HK-2 (cell line): ENCODE measurements around the gene MUC4.
A peak's percentile ranks its signal among the peaks of the same experiment; 100 is the strongest.

ENCODE experiments used
- DNase-seq: peaks from one replicate; pipeline ENCODE4 v3.0.0-alpha.2; 2018; ENCODE audit not compliant: unreplicated experiment

MUC4 gene, protein sequence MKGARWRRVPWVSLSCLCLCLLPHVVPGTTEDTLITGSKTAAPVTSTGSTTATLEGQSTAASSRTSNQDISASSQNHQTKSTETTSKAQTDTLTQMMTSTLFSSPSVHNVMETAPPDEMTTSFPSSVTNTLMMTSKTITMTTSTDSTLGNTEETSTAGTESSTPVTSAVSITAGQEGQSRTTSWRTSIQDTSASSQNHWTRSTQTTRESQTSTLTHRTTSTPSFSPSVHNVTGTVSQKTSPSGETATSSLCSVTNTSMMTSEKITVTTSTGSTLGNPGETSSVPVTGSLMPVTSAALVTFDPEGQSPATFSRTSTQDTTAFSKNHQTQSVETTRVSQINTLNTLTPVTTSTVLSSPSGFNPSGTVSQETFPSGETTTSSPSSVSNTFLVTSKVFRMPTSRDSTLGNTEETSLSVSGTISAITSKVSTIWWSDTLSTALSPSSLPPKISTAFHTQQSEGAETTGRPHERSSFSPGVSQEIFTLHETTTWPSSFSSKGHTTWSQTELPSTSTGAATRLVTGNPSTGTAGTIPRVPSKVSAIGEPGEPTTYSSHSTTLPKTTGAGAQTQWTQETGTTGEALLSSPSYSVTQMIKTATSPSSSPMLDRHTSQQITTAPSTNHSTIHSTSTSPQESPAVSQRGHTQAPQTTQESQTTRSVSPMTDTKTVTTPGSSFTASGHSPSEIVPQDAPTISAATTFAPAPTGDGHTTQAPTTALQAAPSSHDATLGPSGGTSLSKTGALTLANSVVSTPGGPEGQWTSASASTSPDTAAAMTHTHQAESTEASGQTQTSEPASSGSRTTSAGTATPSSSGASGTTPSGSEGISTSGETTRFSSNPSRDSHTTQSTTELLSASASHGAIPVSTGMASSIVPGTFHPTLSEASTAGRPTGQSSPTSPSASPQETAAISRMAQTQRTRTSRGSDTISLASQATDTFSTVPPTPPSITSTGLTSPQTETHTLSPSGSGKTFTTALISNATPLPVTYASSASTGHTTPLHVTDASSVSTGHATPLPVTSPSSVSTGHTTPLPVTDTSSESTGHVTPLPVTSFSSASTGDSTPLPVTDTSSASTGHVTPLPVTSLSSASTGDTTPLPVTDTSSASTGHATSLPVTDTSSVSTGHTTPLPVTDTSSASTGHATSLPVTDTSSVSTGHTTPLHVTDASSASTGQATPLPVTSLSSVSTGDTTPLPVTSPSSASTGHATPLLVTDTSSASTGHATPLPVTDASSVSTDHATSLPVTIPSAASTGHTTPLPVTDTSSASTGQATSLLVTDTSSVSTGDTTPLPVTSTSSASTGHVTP (N-terminal part only)

DNA sequence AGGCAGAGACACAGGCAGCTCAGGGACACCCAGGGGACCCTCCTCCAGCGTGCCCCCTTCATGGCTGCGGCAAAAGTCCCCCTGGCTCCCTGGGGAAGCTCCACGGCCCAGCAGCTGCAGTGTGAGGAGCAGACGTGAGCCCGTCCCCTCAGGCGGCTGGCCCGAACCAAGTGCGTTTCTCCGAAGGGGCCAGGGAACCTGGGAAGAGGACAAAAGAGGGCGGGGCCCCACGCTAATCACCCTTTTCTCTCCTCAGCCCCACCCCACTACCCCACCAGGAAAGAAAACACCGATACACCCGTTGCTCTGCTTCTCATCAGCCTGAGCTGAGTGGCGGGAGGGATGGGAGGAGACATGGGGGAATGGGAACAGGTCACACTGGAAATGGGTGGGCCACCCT lies at the start of gene MUC4:
TSS of gene MUC4 (minus strand) at position 174 of the 400 bp plus-strand sequence. CDS start at position 62, 112 bp downstream.
- no peak for DNase-seq

DNA sequence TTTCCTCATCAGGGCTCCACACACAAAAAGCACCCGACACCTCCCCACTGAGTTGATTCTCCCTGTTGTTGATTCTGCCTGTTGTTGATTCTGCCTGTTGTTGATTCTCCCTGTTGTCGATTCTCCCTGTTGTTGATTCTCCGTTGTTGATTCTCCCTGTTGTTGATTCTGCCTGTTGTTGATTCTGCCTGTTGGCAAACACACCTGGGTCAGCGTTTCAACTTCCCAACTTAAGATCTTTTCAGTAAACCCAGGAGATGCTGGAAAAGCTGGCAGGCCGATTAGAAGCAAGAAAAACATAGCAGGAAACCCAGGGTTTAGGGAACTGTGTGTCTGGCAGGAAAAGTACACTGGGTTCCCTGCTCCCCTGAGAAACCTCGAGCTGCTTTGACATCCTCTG lies 48.7 kb upstream of the MUC4 start:
- no peak for DNase-seq

DNA sequence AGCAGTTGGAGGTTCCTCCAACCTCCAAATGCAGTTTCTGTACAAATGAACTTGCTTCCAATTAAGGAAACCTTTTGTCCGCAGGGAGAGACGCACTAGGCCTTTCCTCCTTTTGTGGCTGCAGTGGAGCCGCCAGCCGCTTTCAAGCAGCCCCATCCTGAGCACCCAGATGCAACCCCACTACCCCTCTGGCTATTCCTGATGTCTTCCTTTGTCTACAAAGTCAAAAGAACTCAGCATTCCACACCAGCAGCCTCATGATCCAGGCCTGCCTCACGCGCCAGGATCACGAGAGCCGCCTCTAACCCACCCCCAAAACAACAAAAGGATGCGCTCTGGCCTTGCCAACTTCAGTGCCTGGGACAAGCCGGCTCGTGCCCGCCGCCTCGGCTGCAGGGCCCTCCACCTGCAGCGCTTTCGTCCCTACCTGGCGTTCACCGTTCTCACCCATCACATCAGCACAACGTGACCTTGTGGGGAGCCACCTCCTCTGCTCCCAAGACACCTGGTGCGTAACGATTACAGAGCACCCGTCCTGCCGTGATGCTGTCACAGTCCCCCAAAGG lies 48.2 kb upstream of the MUC4 start:
- DNase-seq: no peak

DNA sequence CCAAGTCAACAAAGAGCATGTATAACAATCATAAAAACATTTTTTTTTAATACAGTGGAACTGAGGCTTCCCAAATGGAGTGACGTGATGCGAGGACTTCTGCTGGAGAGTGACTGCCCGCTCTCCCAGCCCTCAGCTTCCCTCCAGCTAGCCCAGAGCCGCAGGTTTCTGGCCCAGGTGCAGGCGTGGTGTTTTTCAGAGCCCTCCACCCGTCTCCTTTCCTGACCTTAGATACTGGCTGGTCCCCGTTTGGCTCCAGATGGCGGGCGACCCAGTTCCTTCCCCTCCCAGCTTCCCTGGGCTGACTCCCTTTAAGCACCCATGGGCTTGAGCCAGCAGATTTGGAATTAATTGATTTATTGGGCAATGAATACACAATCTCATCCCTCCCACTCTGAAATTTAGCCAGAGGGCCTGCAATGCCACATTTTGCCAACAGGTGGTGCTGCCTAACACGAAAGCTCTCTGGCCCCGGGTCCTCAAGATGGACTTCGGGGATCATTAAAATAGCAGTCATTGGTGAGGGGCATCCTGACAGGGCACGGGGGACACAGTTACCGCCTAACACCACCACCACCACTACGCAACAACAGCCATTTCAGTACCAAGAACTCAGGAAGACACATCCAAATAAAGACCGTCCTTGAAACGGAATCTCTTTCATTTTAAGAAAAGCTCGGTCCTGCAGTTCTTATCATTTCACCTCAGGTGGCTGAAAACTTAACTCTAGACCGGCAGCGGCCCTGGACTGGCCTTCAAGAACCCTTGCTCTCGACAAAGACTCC lies 47.5 kb upstream of the MUC4 start:
- peak; percentile 66 for DNase-seq

DNA sequence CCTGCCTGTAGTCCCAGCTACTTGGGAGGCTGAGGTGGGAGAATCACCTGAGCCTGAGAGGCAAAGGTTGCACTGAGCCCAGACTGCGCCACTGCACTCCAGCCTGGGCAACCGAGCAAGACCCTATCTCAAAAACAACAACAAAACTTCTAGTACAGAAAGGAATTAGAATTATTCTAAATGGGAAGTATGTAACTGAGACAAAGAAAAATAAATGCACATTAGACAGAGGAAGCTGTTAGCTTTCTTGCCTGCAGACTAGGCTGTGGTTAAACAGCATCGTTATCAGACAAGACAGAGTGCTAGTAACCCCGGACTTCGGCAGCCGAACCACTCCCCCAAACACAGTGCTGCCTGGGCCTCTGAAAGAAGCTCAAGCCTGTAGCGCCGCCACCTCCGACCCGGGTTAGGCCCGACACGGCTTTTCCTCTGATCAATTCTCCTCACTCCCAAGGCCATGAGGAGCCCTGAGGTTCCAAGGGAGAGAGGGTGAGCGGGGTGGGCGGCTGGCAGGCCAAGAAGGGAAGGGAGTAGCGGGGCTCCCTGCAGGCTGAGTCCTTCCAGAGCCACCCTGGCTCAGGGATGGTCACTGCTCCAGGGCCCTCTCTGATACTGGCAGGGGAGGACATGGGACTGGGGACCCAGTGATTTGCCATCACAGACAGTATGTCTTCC lies 44.8 kb upstream of the MUC4 start:
- no peak for DNase-seq

DNA sequence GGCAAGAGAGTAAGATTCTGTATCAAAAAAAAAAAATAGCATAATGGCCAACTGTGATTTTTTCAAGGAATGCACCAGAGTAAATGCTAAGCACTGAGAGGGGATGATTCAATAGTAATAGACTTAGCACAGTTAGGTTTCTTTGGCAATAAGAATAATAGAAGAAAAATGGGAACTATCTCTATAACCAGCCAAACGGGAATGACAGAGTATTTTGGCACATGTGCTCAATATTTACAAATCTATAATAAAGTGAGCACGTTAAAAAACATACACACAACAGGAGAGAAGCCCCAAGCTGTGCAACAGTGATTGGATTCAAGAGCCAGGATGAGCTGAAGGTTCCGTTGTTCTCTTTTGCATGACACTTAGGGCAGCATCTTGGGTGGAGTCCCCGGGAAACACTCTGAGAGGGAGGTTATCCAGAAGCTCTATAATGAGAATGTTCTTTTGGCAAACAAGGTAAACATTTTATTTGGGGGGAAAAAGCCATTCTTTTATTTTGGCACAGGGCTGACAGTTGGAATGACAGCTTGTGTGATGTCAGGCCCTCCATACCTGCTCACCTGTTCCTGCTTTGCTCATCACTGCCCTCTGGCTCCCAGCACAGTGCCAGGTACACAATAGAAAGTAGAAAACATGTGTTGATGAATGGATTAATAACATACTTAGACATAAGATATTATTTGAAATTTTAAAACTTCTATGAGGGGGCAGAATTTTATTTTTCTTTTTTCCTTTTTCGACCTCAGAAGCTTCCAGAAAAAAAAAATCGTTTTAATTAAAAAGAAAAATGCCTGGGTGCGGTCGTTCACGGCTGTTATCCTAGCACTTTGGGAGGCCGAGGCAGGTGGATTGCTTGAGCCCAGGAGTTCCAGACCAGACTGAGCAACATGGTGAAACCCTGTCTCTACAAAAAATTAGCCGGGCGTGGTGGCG lies 44.0 kb upstream of the MUC4 start:
- no peak for DNase-seq

DNA sequence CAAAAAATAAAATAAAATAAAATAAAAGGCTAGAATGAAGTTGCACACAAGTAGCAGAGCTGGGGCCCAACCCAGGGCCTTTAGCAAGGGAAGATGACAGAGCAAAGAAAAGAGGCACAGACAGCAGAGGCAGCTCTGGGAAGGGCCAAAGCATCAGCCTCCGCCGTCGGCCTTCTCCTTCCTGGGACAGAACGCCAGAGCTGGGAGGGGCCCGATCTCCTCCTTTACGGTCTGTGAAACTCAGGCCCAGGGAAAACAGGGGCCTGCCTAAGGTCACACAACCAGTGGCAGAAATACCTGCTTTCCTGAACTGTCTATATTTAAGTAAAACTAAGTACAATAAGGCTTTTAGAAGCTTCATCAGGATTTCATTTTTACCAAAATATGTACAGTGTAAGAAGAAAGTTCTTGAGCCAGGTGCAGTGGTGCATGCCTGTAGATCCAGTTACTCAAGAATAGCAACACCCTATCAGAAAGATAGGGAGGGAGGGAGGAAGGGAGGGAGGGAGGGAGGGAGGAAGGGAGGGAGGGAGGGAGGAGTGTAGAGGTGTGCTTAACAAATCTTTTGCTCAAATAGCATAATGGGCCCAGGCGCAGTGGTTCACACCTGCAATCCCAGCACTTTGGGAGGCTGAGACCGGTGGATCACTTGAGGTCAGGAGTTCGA lies 43.0 kb upstream of the MUC4 start:
- DNase-seq: no peak

DNA sequence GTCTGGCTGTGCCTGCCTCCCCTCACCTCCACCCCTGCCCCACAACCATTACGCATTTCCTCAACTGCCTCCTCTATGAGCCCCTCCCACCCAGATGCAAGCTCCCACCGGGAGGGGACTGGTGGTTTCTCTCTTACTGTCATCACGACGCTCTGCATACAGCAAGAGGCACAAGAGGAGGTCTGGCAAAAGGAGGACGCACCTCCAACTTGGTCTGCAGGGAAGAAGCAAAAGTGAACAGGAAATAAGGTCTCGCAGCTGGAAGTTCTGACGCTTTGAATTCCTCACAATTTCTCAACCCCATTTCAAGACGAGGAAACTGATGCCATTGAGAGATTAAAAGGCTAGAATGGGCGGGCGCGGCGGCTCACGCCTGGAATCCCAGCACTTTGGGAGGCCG lies 42.3 kb upstream of the MUC4 start:
- no peak for DNase-seq

DNA sequence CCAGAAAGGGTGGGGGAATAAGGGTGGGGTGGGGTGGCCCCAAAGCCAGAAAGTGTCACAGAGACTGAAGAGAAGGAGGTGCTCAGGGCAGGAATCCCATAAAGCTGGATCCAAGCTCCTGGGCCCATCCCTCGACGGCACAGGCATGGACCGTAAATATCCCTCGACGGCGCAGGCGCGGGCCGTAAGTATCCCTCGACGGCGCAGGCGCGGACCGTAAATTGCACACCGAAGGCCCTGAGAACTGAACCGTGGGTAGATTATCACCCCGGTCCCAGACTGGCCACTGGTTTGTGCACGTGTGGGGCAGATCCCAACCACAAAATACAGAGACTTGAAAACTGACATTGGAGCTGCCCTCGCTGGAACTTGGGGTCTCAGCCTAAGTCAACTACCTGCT lies 41.3 kb upstream of the MUC4 start:
- DNase-seq: no peak

DNA sequence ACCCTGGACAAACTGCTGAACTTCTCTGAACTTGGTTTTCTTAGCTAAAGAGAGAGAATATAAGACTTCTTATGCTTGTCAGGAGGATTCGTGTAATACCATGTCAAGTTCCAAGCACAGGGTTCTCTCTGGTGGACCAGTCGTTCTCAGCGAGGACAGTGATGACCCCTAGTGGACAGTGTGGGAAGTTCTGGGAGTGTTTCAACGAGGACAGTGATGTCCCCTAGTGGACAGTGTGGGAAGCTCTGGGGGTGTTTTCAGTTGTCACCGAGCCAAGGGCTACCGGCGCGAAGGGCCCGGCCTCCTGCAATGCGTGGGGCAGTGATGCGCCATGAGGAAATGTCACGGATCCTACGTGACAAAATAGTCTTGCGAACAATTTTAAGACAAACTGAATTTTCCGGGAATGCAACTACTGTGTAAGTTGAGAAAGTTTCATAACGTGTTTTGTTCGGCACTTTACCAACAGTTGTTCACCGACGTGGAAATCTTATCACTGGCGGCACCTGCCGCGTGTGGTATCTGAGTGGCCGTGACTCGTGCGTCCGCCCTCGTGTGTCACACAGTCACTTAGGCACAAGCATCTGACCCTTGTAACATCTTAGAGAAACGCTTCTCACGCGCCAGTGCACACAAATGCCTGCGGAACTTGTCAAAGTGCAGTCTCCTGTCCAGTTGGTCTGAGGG lies 39.3 kb upstream of the MUC4 start:
- DNase-seq: peak; percentile 91

DNA sequence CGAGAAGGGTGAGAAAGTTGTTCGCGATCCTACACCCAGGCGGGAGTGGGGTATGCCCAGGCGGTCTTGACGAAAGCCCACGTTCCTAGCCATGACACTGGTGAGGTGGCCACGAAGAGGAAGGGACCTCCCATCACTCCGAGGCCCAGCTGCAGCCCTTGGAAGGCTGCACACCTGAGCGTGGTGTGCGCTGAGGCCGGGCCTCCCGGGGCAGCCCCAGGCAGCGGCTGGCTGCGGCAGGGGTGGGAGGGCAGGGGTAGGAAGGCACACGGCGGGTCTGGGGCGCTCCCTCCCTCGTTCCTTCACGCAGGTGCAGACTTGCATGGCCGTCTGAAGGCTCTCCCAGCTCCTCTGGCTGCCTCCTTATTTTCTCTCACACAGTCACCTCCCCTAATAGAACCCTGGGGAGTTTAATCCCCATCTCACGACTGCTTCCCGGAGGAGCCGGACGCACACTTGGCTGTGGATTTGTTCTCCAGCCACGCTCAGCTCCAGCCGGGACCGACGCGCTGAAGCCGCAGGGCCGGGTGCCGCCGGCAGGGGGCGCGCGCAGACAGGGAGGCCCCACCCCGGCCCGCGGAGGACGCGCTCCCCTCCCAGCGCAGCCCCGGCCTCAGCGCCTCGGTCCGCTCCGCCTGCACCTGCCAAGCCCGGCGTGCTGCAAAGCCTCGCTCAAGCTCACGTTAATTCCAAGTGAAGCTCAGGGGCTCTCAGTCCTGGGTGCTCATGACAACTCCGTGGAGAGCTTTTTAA lies 37.8 kb upstream of the MUC4 start:
- peak; percentile 28 for DNase-seq

DNA sequence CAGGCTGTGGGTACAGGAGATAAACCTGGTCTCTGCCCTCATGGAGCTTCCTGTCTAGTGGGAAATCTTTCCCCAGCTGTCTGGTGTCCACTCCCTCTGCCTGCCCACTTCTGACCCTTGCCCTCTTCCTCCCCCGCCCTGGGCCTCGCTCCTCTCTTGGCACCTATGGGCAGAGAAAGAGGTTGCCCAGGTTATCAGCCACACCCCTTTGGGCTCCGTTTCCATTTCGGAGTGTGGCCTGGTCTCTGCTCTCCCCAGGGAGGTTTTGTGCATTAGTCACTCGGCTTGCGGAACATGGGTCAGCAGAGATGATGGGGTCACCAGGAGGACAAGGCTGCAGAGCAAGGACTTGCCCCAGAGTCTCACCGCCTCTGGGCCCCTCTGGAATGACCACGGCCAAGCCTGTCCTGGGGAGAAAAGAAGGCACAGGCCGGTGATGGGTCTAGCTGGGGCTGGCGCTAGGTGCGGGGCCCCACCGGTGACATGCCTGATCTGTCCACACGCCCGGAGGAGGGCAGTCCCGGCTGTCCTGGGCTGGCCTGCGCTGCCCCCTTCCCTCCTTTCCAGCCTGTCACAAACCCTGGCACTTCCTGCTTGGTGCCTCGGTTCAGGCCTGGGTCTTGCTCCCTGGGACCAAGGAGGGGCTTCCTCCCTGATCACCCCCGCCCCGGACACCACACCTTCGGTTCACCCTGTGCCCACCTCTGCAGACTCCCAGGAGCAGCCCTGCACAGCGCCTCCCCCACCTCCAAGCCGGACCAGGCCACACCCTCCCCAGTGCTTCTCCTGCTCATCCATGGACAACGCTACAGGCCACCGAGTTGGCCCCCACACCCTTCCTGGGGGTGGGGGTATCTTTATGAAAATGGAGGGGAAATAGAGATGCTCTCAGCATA lies 35.6 kb upstream of the MUC4 start:
- peak; percentile 77 for DNase-seq

DNA sequence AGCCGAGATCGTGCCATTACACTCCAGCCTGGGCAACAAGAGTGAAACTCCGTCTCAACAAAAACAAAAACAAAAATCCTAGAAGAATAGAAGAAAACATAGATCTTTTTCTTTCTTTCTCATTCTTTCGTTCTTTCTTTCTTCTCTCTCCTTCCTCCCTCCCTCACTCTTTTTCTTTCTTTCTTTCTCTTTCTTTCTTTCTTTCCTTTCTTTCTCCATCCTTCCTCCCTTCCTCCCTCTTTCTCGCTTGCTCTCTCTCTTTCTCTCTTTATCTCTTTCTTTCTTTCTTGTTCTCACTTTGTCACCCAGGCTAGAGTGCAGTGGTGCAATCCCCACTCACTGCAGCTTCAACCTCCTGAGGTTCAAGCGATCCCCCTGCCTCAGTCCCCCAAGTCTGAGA lies 33.8 kb upstream of the MUC4 start:
- DNase-seq: no peak

DNA sequence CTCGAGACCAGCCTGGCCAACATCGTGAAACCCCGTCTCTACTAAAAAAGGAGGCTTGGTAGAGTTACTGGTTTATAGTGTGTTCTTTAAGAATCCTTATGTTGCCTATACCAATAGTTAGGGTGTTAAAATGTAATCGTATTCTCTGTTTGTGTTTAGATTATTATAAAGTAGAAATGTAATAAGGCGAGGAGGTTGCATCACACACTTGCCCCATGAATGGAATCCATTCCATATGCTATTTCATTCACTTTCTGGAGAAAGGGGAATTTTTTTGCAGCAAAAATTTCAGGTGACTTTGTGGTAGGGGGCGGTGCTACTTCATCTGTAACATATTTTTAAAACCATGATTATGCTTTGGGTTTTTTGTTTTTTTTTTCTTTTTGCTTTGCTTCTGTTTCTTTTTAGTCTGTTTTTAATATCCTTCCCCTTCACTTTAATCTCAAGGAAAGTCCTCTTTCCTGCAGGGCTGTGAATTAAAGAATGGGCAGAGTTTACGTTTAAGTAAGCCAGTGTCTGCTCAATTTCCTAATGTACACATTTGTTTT lies 33.0 kb upstream of the MUC4 start:
- no peak for DNase-seq

DNA sequence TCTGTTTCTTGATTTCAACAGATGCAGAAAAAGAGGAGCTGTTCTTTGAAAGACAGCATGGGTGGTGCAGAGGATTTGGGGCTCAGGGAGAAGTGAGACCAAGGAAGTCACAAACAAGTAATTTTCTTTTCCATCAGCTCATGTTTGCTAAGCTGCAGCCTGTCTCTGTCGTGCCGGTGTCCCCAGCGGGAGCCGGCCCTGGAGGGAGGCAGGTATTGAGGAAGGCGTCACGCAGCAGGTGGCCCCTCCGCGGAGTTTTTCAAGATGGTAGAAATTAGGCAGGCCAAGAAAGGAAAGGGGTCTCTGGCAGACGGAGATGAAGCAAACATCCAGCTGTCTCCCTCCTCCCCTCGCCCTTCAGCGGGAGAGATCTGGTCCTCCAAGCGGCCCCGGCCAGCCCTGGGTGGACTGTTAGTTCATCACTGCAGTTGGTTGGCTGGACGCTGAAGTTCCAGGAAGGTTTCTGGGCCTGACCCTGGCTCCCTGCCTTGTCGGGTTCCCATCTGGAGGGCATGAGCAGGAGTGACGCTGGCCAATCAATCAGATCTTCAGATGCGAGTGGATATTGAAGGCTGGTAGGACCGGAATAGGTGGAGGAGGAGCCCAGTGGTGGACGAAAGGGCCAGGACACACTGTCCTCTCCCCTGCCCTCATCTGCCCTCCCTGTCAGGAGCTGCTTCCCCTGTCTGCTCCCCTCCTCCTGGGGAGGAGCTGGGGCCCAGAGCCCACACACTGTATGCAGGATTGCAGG lies 27.7 kb upstream of the MUC4 start:
- DNase-seq: no peak
